HG02870 (cell line): ENCODE data around the gene SLC47A1.
"Not testable (repeated sequence)": the region's sequence is repeated elsewhere in the genome, so short reads cannot be mapped to it uniquely, and the experiment has no call there.

Source experiments
- ATAC-seq: cut with Tn5 transposase; IDR thresholded peaks from one replicate; pipeline ENCODE4 v1.9.1; 2021; ENCODE audit warnings: mild to moderate bottlenecking, moderate library complexity; ENCODE audit not compliant: unreplicated experiment

The SLC47A1 gene

DNA sequence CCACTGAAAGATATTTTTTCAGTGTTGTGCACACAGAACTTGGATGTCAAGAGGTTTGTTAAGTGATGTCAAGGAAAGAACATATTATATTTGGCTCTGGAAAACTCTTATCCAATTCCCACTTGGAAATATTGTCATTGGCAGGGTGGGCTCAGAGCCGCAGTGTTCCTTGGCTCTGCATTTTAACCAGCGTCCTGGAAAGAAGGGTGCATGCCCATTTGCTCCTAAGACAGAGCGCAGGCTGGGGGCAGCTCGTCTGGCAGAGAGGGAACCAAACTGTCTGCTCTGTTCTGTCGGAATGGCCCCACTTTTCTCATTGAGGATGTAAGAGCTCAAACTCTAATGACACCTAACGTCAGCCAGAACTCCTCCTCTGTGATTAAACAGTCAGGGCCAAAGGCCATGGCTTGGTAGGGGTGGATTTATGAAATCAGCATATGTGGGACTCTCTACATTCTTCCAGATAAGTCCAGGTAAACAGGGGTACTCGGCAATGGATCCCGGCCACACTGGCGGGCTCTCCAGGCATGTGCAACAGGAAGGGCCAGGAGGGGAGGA, 18.0 kb downstream of the SLC47A1 start:
- no peak for ATAC-seq

DNA sequence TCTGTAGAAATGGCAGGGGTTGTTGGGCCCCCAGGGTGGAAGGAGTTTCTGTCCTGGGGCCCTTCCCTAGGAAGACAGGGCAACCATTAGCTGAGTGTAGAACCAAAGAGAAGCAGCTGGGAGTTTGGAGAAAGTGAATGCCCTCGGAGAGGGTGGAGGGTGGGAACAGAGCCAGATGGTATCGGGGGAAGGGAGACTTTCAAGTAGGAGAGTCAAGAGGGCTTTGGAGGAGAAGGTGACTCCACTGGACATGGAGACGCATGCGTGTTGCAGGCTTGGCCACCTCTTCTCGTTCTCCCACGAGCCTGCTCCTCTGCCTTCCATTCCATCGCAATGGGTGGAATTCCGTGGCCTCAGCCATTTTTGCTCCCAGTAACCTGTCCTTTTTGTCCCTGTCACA, 19.4 kb downstream of the SLC47A1 start:
- ATAC-seq = no peak

DNA sequence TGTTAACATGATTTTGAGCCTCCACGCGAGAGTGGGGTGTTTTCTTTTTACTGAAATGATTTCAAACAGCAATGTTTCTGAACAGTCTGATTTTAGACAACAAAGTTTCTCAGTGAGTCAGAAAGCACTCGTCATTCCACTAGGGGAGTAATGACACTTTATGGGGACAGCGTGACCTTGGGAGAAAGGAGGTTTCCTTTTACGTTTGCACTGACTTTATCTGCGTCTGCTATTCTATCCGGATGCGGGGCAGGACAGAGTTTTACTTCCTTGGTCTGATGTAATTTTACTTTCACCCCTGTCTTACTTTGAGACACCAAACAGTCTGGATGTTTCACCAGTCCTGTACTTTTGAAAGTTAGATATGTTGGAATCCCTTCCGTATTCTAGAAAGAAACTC, 20.7 kb downstream of the SLC47A1 start:
- ATAC-seq = no peak

DNA sequence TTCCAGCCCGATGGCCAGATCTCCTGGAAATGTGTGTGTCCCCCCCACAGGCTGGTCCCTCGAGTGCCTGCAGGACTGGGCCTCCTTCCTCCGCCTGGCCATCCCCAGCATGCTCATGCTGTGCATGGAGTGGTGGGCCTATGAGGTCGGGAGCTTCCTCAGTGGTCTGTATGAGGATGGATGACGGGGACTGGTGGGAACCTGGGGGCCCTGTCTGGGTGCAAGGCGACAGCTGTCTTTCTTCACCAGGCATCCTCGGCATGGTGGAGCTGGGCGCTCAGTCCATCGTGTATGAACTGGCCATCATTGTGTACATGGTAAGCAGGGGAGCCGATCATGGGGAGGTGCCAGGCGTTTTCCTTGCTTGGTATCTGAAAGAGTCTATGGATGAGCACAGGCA, 22.1 kb downstream of the SLC47A1 start:
- ATAC-seq = no peak

DNA sequence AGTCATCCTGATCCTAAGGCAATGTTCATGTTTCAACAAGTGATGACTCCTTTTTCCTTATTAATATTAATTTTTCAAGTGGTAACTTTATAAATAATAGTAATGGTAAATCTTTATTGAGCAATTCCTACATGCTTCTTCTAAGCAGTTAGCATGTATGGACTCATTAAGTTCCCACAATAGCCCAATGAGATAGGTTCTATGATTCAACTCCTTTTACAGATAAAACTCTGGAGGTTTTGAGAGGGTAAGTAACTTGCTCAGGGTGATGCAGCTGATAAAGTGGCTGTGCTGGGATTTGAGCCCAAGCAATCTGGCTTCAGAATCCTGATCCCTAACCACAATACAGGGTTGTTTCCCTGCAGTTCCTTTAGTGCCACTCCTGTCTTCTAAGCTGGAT, 25.3 kb downstream of the SLC47A1 start:
- ATAC-seq = no peak

DNA sequence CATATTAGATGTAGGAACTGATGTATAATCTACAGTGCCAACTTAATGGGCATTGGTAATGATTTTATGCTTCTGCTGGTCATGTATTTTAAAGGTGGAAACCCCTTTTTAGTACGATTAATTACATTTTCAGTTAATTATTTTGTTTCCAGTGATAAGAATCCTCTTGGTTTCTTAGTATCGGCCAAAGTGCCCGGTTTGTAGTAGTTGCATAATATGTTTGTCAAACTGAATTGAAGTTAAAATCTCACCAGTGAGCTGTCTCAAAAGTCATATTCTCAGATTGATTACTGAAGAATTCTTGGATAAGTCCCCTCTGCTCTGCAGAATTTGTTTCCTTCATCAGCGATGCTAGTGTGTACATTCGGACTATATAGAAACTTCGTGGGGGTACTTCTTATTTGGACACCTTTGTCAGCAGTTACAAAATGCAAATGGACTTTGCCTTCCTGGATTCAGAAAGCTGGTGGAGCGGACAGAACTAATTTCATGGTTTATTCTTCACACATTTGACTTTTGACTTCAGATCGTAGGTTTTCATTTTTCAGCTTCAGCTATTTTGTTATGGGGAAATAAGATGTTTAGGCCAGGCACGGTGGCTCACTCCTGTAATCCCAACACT, 28.2 kb downstream of the SLC47A1 start:
- no peak for ATAC-seq

DNA sequence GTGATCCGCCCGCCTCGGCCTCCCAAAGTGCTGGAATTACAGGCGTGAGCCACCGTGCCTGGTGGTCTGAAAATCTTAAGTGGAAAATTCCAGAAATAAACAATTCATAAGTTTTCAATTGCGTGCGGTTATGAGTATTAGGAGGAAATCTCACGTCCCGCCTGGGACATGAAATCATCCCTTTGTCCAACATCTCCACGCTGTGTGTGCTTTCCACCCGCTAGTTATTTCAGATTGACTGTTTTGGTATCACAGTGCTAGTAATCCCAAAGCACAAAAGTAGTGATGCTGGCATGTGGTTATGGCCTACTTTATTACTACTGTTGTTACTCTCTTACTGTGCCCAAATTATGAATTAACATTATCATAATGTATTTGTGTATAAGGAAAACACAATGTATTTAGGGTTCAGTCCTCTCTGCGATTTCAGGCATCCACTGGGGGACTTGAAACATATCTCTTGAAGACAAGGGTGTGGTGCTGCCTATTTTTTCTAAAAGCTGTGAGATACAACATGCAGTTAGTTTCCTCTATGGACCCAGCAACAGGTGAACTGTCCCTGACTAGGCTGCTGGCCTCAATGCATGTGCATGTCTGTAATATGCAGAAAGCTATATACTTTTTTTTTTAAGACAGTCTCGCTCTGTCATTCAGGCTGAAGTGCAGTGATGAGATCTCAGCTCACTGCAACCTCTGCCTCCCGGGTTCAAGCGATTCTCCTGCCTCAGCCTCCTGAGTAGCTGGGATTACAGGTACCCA, 32.3 kb downstream of the SLC47A1 start:
- ATAC-seq = no peak

DNA sequence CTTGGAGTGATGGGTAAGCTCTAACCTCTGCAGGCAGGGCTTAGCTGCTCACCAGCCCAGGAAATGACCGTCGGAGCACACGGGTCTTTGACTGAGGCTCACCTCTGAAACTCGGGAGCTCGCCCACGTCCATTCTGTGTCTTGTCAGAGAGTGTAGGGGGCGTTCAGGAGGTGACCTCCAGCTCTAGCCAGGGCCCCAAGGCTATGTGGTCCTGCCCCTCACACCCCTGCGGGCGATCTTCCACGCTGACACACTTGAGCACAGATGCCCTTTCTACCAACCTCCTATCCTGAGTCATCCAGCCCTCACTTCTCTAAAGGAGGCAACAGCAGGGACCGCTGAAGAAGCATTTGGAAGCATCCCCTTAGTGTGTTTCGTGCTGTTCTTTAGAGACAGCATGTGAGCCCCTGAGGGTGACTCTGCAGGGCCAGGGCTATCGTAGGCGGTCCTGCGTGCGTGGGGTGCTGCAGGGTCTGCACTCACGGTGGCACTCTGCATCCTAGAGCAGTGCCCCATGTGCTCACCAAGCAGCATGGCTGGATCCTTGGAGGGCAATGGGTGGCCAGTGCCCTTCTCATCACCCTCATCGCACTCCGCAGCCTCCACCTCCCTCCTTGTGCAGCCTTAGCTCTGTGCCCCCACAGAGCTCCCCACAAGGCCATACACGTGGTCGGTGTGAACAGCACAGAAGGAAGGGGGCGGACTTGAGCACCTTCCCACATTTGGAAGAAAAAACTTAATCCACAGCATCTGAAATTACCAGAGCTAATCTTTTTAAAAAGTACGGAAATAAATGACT, 33.8 kb downstream of the SLC47A1 start:
- no peak for ATAC-seq

DNA sequence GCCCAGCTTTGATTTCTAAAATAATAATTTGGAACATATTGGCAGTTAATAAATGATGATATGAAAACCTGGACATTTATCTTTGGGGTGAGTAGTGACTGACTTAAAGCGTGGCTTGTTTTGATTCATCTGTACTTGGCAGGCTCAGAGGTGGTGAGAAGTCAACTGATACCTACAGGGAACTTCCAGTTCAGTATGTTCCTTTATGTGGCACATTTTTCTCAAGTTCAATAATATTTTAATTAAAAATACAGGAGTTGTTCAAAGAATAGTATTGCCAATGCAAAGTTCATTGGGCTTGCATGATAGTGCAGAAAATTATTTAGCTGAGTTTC, 34.3 kb downstream of the SLC47A1 start:
- ATAC-seq = no peak

DNA sequence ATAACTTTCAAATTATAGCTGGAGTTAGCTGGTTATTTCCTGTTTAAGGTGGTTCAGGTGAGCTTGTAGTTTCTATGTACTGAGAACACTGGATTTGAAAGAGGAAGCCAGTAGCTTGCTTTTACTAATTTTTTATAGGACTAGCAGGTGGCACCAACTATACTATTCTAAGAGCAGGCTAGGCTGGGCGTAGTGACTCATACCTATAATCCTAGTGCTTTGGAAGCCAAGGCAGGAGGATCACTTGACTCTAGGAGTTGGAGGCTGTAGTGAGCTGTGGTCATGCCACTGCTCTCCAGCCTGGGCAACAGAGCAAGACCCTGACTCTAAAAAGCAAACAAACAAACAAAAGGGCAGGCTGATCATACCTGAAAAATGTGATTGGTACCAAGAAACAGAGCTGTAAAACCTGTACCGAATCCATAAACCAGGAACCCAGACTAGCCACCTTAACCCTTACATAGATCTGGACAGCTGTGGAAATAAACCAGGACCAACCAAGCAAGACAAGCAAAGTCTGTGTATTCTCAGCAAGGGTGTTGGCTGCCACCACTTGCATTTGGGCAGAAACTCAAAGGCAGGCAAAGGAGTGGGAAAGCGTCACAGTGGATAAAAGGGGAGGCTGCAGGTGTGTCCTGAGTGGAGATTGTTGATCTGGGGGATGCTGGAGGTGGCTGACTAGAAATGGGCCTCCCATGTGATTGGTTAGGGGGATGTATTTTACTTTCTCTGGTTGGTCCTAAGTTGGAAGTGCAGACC, 36.3 kb downstream of the SLC47A1 start:
- no peak for ATAC-seq

DNA sequence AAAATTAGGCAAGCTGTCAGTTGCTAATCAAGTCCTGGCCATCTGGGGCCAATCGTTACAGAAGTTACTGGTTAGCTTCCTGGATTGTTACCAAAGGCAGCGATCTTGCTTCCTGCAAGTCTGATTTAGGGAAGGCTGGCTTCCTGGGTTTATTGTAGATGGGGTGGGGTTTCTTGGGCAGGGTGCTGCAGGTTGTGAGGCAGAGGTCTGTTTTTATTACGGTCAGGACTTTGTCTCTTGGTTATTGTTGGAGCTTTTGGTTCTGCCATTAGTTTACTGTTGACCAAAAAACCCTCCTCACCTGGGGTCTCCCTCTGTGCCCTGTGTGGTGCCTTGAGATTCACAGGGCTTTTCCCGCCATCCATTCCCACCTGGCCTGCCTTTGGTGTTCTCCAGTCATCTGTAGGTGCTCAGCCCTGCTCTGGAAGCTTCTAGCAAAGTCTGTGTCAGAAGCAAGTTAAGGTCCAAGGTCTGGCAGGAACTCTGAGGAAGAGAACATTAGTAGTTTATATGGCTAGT, 36.9 kb downstream of the SLC47A1 start:
- ATAC-seq = no peak

DNA sequence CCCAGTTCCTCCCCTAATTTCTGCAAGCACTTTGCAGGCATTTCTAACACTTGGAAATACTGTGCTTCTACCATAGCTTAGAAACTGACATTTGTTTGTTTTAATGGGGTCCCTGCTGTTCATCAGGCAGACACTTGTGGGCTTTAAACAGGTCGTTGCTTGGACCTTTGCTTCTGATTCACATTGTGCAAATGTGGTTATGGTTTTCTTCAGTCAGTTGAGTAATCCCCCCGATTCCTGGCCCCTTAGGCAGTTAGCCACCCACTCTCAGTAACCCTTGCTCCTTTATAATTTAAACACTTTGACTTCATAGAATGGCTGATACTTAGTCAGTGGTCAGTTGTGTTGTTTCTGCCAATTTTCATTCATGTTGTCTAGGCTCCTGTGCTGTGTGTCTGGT, 39.4 kb downstream of the SLC47A1 start:
- no peak for ATAC-seq

DNA sequence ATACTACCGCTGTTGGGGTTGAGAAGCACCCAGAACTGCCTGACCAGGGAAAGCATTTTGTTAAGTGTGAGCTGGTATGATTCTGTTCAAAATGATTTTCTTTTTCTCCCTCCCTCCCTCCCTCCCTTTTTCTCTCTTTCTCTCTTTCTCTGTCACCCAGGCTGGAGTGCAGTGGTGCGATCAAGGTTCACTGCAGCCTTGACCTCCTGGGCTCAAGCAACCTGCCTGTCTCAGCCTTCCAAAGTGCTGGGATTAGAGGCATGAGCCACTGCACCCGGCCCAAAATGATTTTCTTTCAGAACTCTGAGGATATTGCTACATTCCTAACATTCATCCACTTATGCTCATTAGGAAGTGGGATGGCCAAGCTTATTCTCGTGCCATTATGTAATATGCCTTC, 41.3 kb downstream of the SLC47A1 start:
- no peak for ATAC-seq

DNA sequence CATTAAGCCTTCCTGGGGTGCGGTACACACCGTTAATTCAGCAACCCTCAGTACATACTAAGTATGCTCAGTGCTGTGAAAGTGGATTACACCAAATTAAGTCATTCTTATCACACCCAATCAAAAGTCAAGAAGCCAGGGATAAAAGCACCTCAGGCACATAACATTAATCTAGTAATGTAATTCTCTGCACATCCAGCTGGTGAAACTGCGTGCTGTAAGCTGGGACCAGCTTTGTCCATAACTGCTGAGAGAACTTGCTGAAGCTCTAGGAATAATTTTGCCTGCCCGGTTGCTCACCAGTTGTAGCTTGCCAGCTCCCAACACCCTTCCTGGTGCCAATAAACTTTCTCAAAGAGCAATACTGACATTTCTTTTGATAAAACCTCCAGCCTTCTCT, 44.9 kb downstream of the SLC47A1 start:
- no peak for ATAC-seq

DNA sequence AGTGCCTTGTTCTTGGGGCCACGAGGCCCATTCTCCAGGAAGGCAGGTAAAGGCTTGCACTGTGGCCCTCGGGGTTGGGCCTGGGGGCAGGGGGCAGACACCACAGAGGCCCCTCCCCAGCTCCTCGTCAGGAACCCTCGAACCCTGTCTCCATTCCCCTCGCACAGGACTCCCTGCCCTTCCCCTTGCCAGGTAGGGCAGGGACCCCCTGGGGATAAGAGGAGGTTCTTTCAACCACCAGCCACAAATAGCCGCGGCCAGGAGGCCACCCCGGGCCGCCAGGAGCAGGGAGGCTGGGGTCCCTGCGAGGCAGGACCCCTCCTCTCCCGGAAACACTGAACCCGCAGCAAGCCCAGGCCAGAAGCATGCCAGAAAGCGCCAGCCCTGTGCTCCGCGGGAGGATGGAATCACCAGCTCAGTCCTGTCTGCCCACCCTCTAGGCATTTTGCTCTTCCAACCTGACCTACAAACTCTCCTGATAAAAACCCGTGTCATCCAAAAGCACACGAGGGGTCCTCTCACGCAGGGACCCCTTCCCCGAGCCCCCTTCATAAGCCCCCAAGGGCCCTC, 45.6 kb downstream of the SLC47A1 start:
- no peak for ATAC-seq

DNA sequence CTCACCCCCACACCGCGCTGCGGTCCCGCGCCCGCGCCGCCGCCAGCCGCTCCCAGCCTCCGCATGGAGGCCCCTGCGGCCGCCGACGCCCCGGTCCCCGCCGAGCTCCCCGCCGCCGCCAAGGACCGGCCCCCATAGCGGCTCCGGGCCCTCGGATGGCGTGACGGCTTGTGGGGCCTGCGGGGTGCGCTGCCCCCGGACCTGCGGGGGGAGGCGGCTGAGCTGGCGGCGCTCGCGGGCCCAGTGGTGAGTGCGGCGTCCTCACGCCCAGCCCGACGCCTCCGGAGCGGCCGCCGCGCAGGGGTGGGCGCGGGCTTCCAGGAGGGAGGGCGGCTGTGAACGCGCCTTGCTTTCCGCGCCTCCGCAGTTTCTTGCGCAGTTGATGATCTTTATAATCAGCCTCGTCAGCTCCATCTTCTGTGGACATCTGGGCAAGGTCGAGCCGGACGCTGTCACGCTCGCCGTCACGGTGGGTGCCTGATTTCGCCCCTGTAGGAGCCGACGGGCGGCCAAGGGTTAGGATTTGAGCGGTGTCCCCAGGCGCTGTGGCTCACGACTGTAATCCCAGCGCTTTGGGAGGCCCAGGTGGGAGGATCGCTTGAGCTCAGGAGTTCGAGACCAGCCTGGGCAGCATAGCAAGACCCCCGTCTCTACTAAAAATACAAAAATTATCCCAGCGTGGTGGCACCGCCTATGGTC, 46.4 kb downstream of the SLC47A1 start:
- no peak for ATAC-seq

DNA sequence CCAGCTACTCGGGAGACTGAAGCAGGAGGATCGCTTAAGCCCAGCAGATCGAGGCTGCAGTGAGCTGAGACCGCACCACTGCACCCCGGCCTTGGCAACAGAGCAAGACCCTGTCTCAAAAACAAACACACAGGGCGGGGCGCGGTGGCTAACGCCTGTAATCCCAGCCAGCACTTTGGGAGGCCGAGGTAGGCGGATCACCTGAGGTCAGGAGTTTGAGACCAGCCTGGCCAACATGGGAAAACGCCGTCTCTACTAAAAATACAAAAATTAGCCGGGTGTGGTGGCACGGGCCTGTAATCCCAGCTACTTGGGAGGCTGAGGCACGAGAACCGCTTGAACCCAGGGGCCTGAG, 46.9 kb downstream of the SLC47A1 start:
- ATAC-seq = not testable (repeated sequence)

DNA sequence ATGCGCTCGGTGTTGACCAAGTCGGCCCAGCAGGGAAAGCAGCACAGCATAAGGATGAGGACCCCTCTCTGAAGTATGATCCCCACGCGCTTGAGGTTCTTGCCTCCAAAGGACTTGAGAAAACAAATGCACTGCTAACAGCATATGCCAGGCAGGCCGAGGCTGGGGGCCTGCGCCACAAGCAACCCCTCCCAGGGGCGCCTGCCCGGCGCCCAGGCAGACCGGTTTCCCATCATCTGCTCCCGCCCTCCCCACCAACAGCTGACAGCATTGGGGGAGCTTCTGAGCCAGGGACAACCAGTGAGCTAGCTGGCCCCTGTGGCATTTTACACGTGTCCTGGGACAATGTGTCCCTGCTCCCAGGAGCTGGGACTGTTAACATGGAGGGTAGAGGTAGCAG, 48.5 kb downstream of the SLC47A1 start:
- ATAC-seq = not testable (repeated sequence)

DNA sequence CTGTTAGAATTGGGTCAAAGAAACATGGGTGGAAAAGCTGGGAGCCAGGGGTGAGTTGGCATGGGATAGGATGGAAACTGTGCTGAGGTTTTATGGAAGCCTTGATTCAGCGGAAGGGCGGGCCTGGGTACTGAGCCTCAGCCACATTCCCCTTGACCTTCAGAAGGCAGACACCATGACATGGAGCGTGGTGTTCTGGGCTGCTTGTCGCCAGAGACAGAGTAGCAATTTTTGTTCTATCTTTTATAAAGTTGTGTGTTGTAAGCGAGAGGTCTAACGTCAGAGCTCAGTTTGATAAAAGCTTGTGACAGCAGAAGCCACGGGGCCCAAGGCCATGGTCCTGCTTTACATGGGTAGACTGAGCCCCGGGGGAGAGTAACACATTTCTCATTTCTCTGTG, 50.2 kb downstream of the SLC47A1 start:
- ATAC-seq = no peak

DNA sequence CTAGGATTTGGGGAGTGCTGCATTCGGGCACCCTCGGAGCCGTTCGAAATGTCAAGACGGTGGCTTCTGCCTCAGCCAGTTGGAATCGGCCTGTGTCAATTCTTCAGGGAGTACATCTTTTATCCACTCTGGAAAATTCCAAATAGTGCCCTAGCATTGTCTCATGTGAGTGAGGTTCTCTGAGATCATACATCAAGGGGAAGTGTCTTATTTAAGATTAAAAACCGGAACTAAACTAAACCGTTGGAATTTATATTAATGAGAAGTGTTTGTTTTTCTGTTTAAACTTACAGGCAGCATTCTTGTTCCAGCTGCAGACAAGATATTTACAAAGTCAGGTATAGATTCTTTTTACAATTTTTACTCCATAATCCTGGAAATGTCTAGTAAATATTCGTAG, 56.8 kb downstream of the SLC47A1 start:
- no peak for ATAC-seq
